ENCODE measurements around the gene TLCD5.
A peak's percentile ranks its signal among the peaks of the same experiment; 100 is the strongest.

The TLCD5 gene

DNA sequence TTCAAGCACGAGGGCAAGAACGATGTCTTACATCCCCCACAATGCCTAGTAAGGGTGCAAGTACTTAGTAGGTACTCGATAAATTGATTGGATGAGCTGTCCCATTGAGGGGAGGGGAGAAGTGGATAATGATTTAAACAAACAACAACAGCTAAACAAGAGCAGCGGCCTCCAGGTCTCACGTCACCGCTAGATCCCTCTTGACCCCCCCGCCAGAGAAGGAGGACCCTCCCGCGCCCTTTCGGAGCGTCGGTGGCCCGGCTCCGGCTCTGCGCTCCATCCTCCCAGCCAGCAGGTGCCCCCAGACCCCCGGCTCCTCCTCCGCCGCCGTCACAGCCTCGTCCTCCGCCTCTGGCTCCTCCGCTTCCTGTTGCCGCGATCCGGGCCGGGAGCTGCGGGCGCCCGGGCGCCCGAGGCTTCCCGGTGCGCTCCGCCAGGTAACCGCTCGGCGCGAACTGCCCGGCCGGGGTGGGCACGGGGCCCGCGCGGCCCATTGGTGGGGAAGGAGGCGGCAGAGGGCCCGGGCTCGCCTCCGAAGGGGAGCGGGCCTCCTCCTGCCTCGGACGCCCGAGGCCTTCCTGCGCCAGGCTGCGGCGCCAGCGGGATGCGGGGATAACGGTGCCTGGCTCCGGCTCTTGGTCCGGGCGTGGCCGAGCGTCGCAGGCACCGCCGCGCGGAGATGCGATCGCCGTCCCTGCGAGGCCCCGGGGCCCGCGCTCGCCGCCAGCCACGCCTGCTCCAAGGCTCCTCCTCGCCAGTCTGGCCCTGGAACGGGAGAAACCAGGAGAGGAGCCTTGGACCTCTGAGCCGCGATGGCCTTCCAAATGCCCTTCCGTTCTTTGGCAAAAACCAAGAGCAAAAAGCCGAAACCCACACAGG, at the start of gene TLCD5:
Gene TLCD5 (plus strand): TSS at position 368 of the 879 bp plus-strand sequence. CDS start 2,143 bp downstream, outside the sequence.
- DNase-seq (ENCODE audit: low spot score) (no peak), ATAC-seq (ENCODE audit: low read depth) (peak; percentile 87)
- Histone ChIP-seq H3K9me3 (ENCODE audit: severe bottlenecking) (no peaks in the 10 kb centered on the region), H3K27me3 (ENCODE audit: insufficient read depth, poor library complexity, severe bottlenecking) (no peaks in the 10 kb centered on the region), H3K4me1 (ENCODE audit: insufficient read depth, poor library complexity, severe bottlenecking) (peaks cover 18% of the 10 kb centered on the region), H3K36me3 (ENCODE audit: low read depth) (peaks cover 14% of the 10 kb centered on the region), H3K27ac (ENCODE audit: poor library complexity, severe bottlenecking) (peak within 1 kb of the TSS; percentile 49), H3K4me3 (ENCODE audit: severe bottlenecking) (peak within 1 kb of the TSS; percentile 83)
- TF ChIP-seq, protein P1, sequence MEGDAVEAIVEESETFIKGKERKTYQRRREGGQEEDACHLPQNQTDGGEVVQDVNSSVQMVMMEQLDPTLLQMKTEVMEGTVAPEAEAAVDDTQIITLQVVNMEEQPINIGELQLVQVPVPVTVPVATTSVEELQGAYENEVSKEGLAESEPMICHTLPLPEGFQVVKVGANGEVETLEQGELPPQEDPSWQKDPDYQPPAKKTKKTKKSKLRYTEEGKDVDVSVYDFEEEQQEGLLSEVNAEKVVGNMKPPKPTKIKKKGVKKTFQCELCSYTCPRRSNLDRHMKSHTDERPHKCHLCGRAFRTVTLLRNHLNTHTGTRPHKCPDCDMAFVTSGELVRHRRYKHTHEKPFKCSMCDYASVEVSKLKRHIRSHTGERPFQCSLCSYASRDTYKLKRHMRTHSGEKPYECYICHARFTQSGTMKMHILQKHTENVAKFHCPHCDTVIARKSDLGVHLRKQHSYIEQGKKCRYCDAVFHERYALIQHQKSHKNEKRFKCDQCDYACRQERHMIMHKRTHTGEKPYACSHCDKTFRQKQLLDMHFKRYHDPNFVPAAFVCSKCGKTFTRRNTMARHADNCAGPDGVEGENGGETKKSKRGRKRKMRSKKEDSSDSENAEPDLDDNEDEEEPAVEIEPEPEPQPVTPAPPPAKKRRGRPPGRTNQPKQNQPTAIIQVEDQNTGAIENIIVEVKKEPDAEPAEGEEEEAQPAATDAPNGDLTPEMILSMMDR (IDR thresholded peaks at IDR 0.05; ENCODE audit: poor library complexity, severe bottlenecking) = peak; percentile 56

DNA sequence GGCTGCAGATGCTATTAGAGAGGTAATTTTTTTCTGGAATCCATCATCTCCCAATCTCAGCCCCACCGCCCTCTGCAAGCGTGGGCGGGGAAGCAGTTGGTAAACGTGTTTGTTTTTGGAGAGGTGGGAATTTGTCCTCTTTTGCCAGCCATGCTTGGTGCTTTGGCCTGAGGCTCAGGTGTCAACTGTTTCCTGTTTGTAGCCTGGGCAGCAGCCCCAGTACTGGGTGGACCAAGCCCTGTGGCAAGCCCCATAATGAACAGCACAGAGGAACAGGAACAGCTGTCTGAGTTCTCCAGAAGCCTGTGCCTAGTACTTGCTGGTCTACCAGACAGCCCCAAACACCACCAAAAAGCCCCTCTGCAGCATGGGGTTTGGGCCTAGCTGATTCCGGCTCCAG, 45.6 kb upstream of the TLCD5 start:
- DNase-seq (ENCODE audit: low spot score) = no peak
- Histone ChIP-seq H3K27me3 (ENCODE audit: insufficient read depth, poor library complexity, severe bottlenecking) (no peaks in the 10 kb centered on the region), H3K27ac (ENCODE audit: poor library complexity, severe bottlenecking) (no peak overlapping the region), H3K36me3 (ENCODE audit: low read depth) (no peaks in the 10 kb centered on the region), H3K9me3 (ENCODE audit: severe bottlenecking) (no peaks in the 10 kb centered on the region), H3K4me1 (ENCODE audit: insufficient read depth, poor library complexity, severe bottlenecking) (no peaks in the 10 kb centered on the region), H3K4me3 (ENCODE audit: severe bottlenecking) (no peak overlapping the region)
- TF ChIP-seq, protein P1 (IDR thresholded peaks at IDR 0.05; ENCODE audit: poor library complexity, severe bottlenecking) = no peak
- no peak for ATAC-seq (ENCODE audit: low read depth)

DNA sequence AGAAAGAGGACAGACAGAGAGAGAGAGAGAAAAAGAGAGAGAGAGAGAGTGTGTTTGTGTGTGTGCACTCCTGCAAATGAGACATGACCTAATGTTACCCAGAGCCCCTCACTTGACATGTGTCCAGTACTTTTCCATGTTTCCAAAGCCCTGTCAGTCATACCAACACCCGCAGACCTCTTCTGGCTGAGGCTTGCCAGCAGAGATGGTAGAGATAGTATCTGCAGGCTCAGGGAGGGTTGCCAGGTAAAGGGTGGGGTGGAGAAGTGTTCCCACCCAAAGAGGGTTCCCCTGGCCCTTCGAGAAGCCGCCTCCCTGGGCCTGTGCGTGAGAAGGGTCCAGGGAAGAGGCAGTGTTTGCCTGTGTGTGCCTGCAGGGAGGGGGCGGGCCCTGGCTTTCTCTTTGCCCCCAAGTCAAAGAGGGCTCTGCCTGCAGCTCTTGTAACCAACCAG, 44.5 kb upstream of the TLCD5 start:
- ATAC-seq (ENCODE audit: low read depth) (no peak), DNase-seq (ENCODE audit: low spot score) (no peak)
- Histone ChIP-seq H3K9me3 (ENCODE audit: severe bottlenecking) (no peaks in the 10 kb centered on the region), H3K36me3 (ENCODE audit: low read depth) (no peaks in the 10 kb centered on the region), H3K4me3 (ENCODE audit: severe bottlenecking) (no peak overlapping the region), H3K4me1 (ENCODE audit: insufficient read depth, poor library complexity, severe bottlenecking) (no peaks in the 10 kb centered on the region), H3K27me3 (ENCODE audit: insufficient read depth, poor library complexity, severe bottlenecking) (no peaks in the 10 kb centered on the region), H3K27ac (ENCODE audit: poor library complexity, severe bottlenecking) (no peak overlapping the region)
- TF ChIP-seq, protein P1 (IDR thresholded peaks at IDR 0.05; ENCODE audit: poor library complexity, severe bottlenecking) = no peak

DNA sequence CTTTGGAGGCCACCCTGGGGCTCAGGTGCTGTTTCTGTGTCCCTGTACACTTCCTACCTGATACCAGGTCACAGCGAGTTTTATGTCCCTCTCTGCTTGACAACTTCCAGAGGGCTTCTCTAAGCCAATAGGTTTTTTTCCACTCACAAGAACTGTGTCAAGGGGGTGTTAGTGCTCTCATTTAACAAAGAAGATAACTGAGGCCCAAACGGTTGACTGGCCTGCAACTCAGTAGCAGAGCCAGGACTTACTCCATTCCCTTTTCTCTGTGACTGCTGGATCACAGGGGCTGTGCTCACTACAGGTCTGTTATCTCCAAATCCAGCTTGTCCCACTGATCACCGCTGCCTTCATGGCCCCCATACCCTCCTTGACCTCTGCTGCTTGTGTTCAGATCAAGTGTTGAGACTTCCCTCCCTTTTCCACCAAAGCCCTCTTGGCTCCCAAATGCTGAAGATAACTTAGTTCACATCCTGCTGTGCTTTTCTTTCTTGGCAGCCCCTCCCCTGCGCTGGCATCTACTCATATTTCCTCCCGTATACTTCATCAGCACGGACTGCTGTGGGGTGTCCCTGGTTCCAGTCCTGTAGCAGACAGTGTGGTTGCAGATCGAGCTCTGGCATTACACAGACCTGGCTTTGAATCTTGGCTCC, 43.8 kb upstream of the TLCD5 start:
- H3K4me3 ChIP-seq (ENCODE audit: severe bottlenecking) = no peak overlapping the region
- H3K4me1 ChIP-seq (ENCODE audit: insufficient read depth, poor library complexity, severe bottlenecking) = no peaks in the 10 kb centered on the region
- TF ChIP-seq, protein P1 (IDR thresholded peaks at IDR 0.05; ENCODE audit: poor library complexity, severe bottlenecking) = no peak
- no peaks in the 10 kb centered on the region for H3K9me3 ChIP-seq (ENCODE audit: severe bottlenecking)
- H3K27ac ChIP-seq (ENCODE audit: poor library complexity, severe bottlenecking) = no peak overlapping the region
- no peaks in the 10 kb centered on the region for H3K27me3 ChIP-seq (ENCODE audit: insufficient read depth, poor library complexity, severe bottlenecking)
- no peaks in the 10 kb centered on the region for H3K36me3 ChIP-seq (ENCODE audit: low read depth)
- ATAC-seq (ENCODE audit: low read depth) (no peak), DNase-seq (ENCODE audit: low spot score) (no peak)
